Measurements from ENCODE around the gene ETV2. TPM values are rescaled to one million over a fixed set of nuclear protein-coding genes. Genes with fewer than 3 reads are reported as not detected.
A peak's percentile ranks its signal among the peaks of the same experiment; 100 is the strongest.

ETV2 gene
- polyA plus RNA-seq, 1 donor (not counting 4 experiments of a cell fraction or from before 2014, with no cell fraction given) = 0.43 TPM

DNA sequence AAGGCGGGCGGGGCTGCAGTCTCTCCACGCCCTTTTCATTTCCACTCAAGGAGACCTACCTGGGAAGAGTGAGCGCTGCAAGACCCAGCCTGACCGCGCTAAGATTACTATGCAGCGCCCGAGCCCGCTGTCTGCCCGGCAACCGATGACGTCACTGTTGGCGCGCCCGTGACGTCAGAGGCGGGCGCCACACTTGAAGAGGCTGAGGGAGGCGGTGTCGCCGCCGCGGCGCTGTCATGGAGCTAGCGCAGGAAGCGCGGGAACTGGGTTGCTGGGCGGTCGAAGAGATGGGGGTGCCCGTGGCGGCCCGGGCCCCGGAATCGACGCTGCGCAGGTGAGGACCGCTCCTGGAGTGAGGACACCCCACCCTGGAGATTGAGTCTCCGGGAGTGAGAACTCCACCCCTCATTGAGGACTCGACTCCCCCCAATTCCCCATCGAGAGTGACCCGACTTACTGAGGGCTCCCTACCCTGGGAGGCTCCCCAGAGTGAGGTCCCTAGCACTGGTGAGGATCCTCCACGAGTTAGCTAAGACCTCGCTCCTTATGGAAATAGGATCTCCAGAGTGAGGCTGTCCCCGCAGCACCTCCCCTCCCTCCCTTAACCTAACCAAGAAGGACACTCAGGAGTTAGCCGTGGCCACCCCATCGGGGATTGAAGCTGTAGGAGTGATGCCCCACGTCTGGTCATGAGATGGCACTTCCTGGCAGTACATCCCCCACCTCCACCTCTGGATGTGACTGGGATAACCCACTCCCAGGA is 28.8 kb upstream of the ETV2 start, which contains the start of gene HAUS5:
Gene HAUS5, plus strand, starts transcription at position 177 of the 763 bp plus-strand sequence. Its CDS starts 60 bp downstream, at position 237.
- peak; percentile 69 for FAIRE-seq
- dilution Hi-C loops (cut with MboI; ENCODE audit: extremely low pct_ligation_motif_present, low sequenced_read_pairs) = no loop called here
- peak within 1 kb of the TSS; percentile 59 for H3K27ac ChIP-seq (ENCODE audit: control insufficient read depth, insufficient read depth, low read length)

DNA sequence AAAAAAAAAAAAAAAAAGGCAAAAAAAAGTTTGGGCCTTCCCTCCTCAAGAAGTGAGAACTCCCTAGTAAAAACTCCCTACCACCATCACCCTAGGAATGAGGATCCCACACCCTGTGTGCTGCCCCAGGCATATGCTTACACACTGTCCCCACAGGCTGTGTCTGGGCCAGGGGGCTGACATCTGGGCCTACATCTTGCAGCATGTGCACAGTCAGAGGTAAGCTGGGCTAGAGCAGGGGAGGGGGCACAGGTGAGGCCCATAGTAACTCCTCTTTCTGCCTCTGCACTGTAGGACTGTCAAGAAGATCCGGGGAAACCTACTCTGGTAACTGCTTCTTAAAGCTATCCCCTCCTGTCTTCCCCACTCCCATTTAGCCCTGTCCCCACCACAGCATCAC is 28.0 kb upstream of the ETV2 start:
- Histone ChIP-seq H3K9me3 (ENCODE audit: control insufficient read depth, low read depth, low read length) (no peaks in the 10 kb centered on the region), H3K4me2 (ENCODE audit: control insufficient read depth, extremely low read depth, insufficient read depth, low read depth, low read length) (peak overlapping the region; percentile 75), H3K36me3 (ENCODE audit: control insufficient read depth in 2 of 2, extremely low read depth in 1 of 2, insufficient read depth in 2 of 2, low read length in 2 of 2) (peaks cover 0 to 4% of the 10 kb centered on the region in 2 experiments), H3K9ac (ENCODE audit: control insufficient read depth, extremely low read depth, insufficient read depth, low read length) (no peak overlapping the region), H3K4me1 (ENCODE audit: control insufficient read depth, extremely low read depth, insufficient read depth, low read length) (peaks cover 3% of the 10 kb centered on the region), H3K27me3 (ENCODE audit: control insufficient read depth, extremely low read depth, insufficient read depth, low read length) (no peaks in the 10 kb centered on the region), H3K9me1 (ENCODE audit: control insufficient read depth, extremely low read depth, insufficient read depth, low read length) (no peaks in the 10 kb centered on the region), H2AFZ (ENCODE audit: control insufficient read depth, low read length) (no peak overlapping the region), H3K79me2 (ENCODE audit: control insufficient read depth, insufficient read depth, low read length) (no peaks in the 10 kb centered on the region), H3K27ac (ENCODE audit: control insufficient read depth, insufficient read depth, low read length) (no peak overlapping the region), H3K4me3 (ENCODE audit: control insufficient read depth in 2 of 3, extremely low read depth in 1 of 3, insufficient read depth in 2 of 3, low read depth in 1 of 3, low read length in 3 of 3) (no peak overlapping the region), H4K20me1 (ENCODE audit: control insufficient read depth, extremely low read depth, insufficient read depth, low read length) (no peaks in the 10 kb centered on the region)
- FAIRE-seq (no peak), DNase-seq (ENCODE audit: low read depth, low spot score) (no peak)
- TF ChIP-seq EZH2 (IDR thresholded peaks at IDR 0.05; ENCODE audit: low read length) = no peak
- TF ChIP-seq, protein P1, sequence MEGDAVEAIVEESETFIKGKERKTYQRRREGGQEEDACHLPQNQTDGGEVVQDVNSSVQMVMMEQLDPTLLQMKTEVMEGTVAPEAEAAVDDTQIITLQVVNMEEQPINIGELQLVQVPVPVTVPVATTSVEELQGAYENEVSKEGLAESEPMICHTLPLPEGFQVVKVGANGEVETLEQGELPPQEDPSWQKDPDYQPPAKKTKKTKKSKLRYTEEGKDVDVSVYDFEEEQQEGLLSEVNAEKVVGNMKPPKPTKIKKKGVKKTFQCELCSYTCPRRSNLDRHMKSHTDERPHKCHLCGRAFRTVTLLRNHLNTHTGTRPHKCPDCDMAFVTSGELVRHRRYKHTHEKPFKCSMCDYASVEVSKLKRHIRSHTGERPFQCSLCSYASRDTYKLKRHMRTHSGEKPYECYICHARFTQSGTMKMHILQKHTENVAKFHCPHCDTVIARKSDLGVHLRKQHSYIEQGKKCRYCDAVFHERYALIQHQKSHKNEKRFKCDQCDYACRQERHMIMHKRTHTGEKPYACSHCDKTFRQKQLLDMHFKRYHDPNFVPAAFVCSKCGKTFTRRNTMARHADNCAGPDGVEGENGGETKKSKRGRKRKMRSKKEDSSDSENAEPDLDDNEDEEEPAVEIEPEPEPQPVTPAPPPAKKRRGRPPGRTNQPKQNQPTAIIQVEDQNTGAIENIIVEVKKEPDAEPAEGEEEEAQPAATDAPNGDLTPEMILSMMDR (optimal IDR thresholded peaks at IDR 0.05 in 1 of 3, IDR thresholded peaks at IDR 0.05 in 1 of 3, conservative IDR thresholded peaks at IDR 0.05 in 1 of 3; ENCODE audit: extremely low read depth in 1 of 3, insufficient read depth in 2 of 3, low read length in 3 of 3) = no peak
- dilution Hi-C loops (cut with MboI; ENCODE audit: extremely low pct_ligation_motif_present, low sequenced_read_pairs) = no loop called here

More for the DNA sequence above, 28.8 kb upstream of the ETV2 start, which contains the start of gene HAUS5:
- Histone ChIP-seq H3K9me1 (ENCODE audit: control insufficient read depth, extremely low read depth, insufficient read depth, low read length) (no peaks in the 10 kb centered on the region), H2AFZ (ENCODE audit: control insufficient read depth, low read length) (peak within 1 kb of the TSS; percentile 77), H3K9me3 (ENCODE audit: control insufficient read depth, low read depth, low read length) (no peaks in the 10 kb centered on the region), H3K4me3 (ENCODE audit: control insufficient read depth in 2 of 3, extremely low read depth in 1 of 3, insufficient read depth in 2 of 3, low read depth in 1 of 3, low read length in 3 of 3) (peak within 1 kb of the TSS; percentile 72 to 88 (median 74)), H3K27me3 (ENCODE audit: control insufficient read depth, extremely low read depth, insufficient read depth, low read length) (no peaks in the 10 kb centered on the region), H3K9ac (ENCODE audit: control insufficient read depth, extremely low read depth, insufficient read depth, low read length) (peak within 1 kb of the TSS; percentile 77), H4K20me1 (ENCODE audit: control insufficient read depth, extremely low read depth, insufficient read depth, low read length) (no peaks in the 10 kb centered on the region), H3K4me2 (ENCODE audit: control insufficient read depth, extremely low read depth, insufficient read depth, low read depth, low read length) (peak within 1 kb of the TSS; percentile 75), H3K79me2 (ENCODE audit: control insufficient read depth, insufficient read depth, low read length) (no peaks in the 10 kb centered on the region), H3K4me1 (ENCODE audit: control insufficient read depth, extremely low read depth, insufficient read depth, low read length) (peaks cover 3% of the 10 kb centered on the region), H3K36me3 (ENCODE audit: control insufficient read depth in 2 of 2, extremely low read depth in 1 of 2, insufficient read depth in 2 of 2, low read length in 2 of 2) (peaks cover 0 to 4% of the 10 kb centered on the region in 2 experiments)
- TF ChIP-seq, protein P1 (optimal IDR thresholded peaks at IDR 0.05 in 1 of 3, IDR thresholded peaks at IDR 0.05 in 1 of 3, conservative IDR thresholded peaks at IDR 0.05 in 1 of 3; ENCODE audit: extremely low read depth in 1 of 3, insufficient read depth in 2 of 3, low read length in 3 of 3) = peak in 1 of 3 experiments; percentile 1
- no peak for TF ChIP-seq EZH2 (IDR thresholded peaks at IDR 0.05; ENCODE audit: low read length)
- peak; percentile 69 for DNase-seq (ENCODE audit: low read depth, low spot score)
